ENCODE measurements around the gene RNF130. TPM values are rescaled to one million over a fixed set of nuclear protein-coding genes. Genes with fewer than 3 reads are reported as not detected.
A peak's percentile ranks its signal among the peaks of the same experiment; 100 is the strongest.

Gene RNF130
- total RNA-seq, 1 donor from 2014 or later = 43.4 TPM

- no peak for TF ChIP-seq CTCF (IDR thresholded peaks at IDR 0.05)
- Mint-ChIP-seq H3K27me3 (ENCODE audit: low read depth) (no peaks in the 10 kb centered on the region), H3K27ac (ENCODE audit: unreplicated experiment) (no peak overlapping the region), H3K4me1 (ENCODE audit: low read depth) (no peaks in the 10 kb centered on the region), H3K36me3 (ENCODE audit: low read depth) (peaks cover under 1% of the 10 kb centered on the region), H3K4me3 (ENCODE audit: unreplicated experiment) (no peak overlapping the region), H3K9me3 (ENCODE audit: low read depth) (peaks cover 9% of the 10 kb centered on the region)
- peak; percentile 75 for DNase-seq (ENCODE audit: low spot score)
Measured at GRCh38 chr5:180101451-180102105, 30.0 kb upstream of the RNF130 start.

GRCh38 chr5:180100621-180101450, 29.3 kb upstream of the RNF130 start:
- no peak overlapping the region for H3K4me3 Mint-ChIP-seq (ENCODE audit: unreplicated experiment)

GRCh38 chr5:180099733-180100611, 28.4 kb upstream of the RNF130 start:
- Mint-ChIP-seq H3K4me1 (ENCODE audit: low read depth) (no peaks in the 10 kb centered on the region), H3K36me3 (ENCODE audit: low read depth) (no peaks in the 10 kb centered on the region), H3K27me3 (ENCODE audit: low read depth) (no peaks in the 10 kb centered on the region), H3K9me3 (ENCODE audit: low read depth) (peaks cover 5% of the 10 kb centered on the region), H3K4me3 (ENCODE audit: unreplicated experiment) (no peak overlapping the region), H3K27ac (ENCODE audit: unreplicated experiment) (no peak overlapping the region)
- no peak for TF ChIP-seq CTCF (IDR thresholded peaks at IDR 0.05)
- peak; percentile 69 for DNase-seq (ENCODE audit: low spot score)

More at GRCh38 chr5:180100621-180101450, 29.3 kb upstream of the RNF130 start:
- Mint-ChIP-seq H3K27ac (ENCODE audit: unreplicated experiment) (no peak overlapping the region), H3K36me3 (ENCODE audit: low read depth) (no peaks in the 10 kb centered on the region), H3K4me1 (ENCODE audit: low read depth) (no peaks in the 10 kb centered on the region), H3K9me3 (ENCODE audit: low read depth) (peaks cover 5% of the 10 kb centered on the region), H3K27me3 (ENCODE audit: low read depth) (no peaks in the 10 kb centered on the region)
- peak; percentile 79 for DNase-seq (ENCODE audit: low spot score)
- no peak for TF ChIP-seq CTCF (IDR thresholded peaks at IDR 0.05)

GRCh38 chr5:180098991-180099732, 27.6 kb upstream of the RNF130 start:
- TF ChIP-seq CTCF (IDR thresholded peaks at IDR 0.05) = no peak
- peak; percentile 89 for DNase-seq (ENCODE audit: low spot score)
- H3K36me3 Mint-ChIP-seq (ENCODE audit: low read depth) = no peaks in the 10 kb centered on the region
- no peaks in the 10 kb centered on the region for H3K4me1 Mint-ChIP-seq (ENCODE audit: low read depth)
- peaks cover 5% of the 10 kb centered on the region for H3K9me3 Mint-ChIP-seq (ENCODE audit: low read depth)
- no peak overlapping the region for H3K4me3 Mint-ChIP-seq (ENCODE audit: unreplicated experiment)
- H3K27me3 Mint-ChIP-seq (ENCODE audit: low read depth) = no peaks in the 10 kb centered on the region
- no peak overlapping the region for H3K27ac Mint-ChIP-seq (ENCODE audit: unreplicated experiment)

Measured in chondrocyte (in vitro differentiated cells).